DOHH2 (cell line): Measurements from ENCODE around the gene MAML1.
A peak's percentile ranks its signal among the peaks of the same experiment; 100 is the strongest.

Experiments
- H3F3A ChIP-seq: fragments of 200-600 bp; sonication (generic), shearing (Covaris generic); 2 replicates; pipeline ENCODE4 v1.6.0; 2016; ENCODE audit warnings: antibody characterized with exemption, mild to moderate bottlenecking; ENCODE audit not compliant: control insufficient read depth, insufficient read depth
- H3K27ac ChIP-seq: fragments of 200-600 bp; sonication (generic); 2 replicates; pipeline ENCODE4 v1.5.1; 2014; ENCODE audit warnings: low read depth, mild to moderate bottlenecking, low read length, moderate library complexity
- H3K27me3 ChIP-seq: fragments of 200-600 bp; sonication (generic); 2 replicates; pipeline ENCODE4 v1.6.1; 2014; ENCODE audit warnings: mild to moderate bottlenecking, low read length, mixed read lengths; ENCODE audit not compliant: control insufficient read depth
- H3K36me3 ChIP-seq: fragments of 200-600 bp; sonication (generic); 2 replicates; pipeline ENCODE4 v1.6.1; 2014; ENCODE audit warnings: mild to moderate bottlenecking, low read length, moderate library complexity, mixed read lengths; ENCODE audit not compliant: control insufficient read depth
- H3K4me1 ChIP-seq: fragments of 200-600 bp; sonication (generic); 2 replicates; pipeline ENCODE4 v1.6.1; 2014; ENCODE audit warnings: mild to moderate bottlenecking, low read length, mixed read lengths; ENCODE audit not compliant: control insufficient read depth
- H3K4me2 ChIP-seq: fragments of 200-600 bp; sonication (generic); 2 replicates; pipeline ENCODE4 v1.6.0; 2014; ENCODE audit warnings: mild to moderate bottlenecking, low read length, moderate library complexity
- H3K4me3 ChIP-seq: fragments of 200-600 bp; sonication (generic); 2 replicates; pipeline ENCODE4 v1.5.1; 2014; ENCODE audit warnings: mild to moderate bottlenecking, low read length, mixed read lengths
- H3K79me2 ChIP-seq: fragments of 200-600 bp; sonication (generic); 2 replicates; pipeline ENCODE4 v1.6.1; 2014; ENCODE audit warnings: mild to moderate bottlenecking, low read length, mixed read lengths; ENCODE audit not compliant: control insufficient read depth
- H3K9me2 ChIP-seq: fragments of 200-600 bp; sonication (generic); replicated peaks from 2 replicates; pipeline ENCODE4 v1.6.1; 2014; ENCODE audit warnings: mild to moderate bottlenecking, low read length, mixed read lengths; ENCODE audit not compliant: control insufficient read depth
- H3K9me3 ChIP-seq: fragments of 200-600 bp; sonication (generic); 2 replicates; pipeline ENCODE4 v1.6.1; 2014; ENCODE audit warnings: antibody characterized with exemption, low read length, mixed read lengths; ENCODE audit not compliant: control insufficient read depth, insufficient read depth
- H4K20me1 ChIP-seq: fragments of 200-600 bp; sonication (generic); 2 replicates; pipeline ENCODE4 v1.6.0; 2014; ENCODE audit warnings: low read depth, mild to moderate bottlenecking, antibody characterized with exemption, low read length, moderate library complexity; ENCODE audit not compliant: control insufficient read depth, insufficient read depth
- EZH2phosphoT487 ChIP-seq: fragments of 200-600 bp; sonication (generic); IDR thresholded peaks from 2 replicates; pipeline ENCODE4 v1.6.1; 2017; ENCODE audit warnings: borderline replicate concordance, mild to moderate bottlenecking, antibody characterized with exemption, low read length, moderate library complexity, mixed read lengths
- TF ChIP-seq, protein P1 (sequence below): fragments of 200-600 bp; sonication (generic); IDR thresholded peaks from one replicate; pipeline ENCODE4 v1.5.1; 2014; ENCODE audit warnings: antibody characterized with exemption, mild to moderate bottlenecking, low read depth, low read length; ENCODE audit not compliant: poor library complexity, severe bottlenecking

Gene MAML1

DNA sequence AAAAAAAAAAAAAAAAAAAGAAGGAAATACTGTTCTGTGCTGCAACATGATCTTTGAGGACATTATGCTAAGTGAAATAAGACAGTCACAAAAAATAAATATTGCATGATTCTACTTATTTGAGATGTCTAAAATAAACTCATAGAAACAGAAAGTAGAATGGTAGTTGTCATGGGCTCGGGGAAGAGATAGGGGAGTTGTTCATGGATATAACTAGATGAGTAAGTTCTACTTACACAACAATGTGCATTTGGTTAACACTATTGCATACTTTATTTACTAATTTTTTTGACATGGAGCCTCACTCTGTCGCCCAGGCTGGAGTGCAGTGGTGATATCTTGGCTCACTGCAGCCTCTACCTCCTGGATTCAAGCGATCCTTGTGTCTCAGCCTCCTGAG is 15.2 kb downstream of the MAML1 start:
- Histone ChIP-seq H3K4me2 (no peak overlapping the region), H3K4me3 (no peak overlapping the region), H3K27ac (no peak overlapping the region), H3K27me3 (no peaks in the 10 kb centered on the region), H3K36me3 (peaks cover 19% of the 10 kb centered on the region), H3K79me2 (peaks cover 96% of the 10 kb centered on the region), H3K9me2 (no peaks in the 10 kb centered on the region), H4K20me1 (no peaks in the 10 kb centered on the region), H3K4me1 (no peaks in the 10 kb centered on the region), H3K9me3 (no peaks in the 10 kb centered on the region), H3F3A (no peaks in the 10 kb centered on the region; the same call in 1 of the 2 replicates)
- no peak for TF ChIP-seq EZH2phosphoT487
- TF ChIP-seq, protein P1, sequence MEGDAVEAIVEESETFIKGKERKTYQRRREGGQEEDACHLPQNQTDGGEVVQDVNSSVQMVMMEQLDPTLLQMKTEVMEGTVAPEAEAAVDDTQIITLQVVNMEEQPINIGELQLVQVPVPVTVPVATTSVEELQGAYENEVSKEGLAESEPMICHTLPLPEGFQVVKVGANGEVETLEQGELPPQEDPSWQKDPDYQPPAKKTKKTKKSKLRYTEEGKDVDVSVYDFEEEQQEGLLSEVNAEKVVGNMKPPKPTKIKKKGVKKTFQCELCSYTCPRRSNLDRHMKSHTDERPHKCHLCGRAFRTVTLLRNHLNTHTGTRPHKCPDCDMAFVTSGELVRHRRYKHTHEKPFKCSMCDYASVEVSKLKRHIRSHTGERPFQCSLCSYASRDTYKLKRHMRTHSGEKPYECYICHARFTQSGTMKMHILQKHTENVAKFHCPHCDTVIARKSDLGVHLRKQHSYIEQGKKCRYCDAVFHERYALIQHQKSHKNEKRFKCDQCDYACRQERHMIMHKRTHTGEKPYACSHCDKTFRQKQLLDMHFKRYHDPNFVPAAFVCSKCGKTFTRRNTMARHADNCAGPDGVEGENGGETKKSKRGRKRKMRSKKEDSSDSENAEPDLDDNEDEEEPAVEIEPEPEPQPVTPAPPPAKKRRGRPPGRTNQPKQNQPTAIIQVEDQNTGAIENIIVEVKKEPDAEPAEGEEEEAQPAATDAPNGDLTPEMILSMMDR = no peak

DNA sequence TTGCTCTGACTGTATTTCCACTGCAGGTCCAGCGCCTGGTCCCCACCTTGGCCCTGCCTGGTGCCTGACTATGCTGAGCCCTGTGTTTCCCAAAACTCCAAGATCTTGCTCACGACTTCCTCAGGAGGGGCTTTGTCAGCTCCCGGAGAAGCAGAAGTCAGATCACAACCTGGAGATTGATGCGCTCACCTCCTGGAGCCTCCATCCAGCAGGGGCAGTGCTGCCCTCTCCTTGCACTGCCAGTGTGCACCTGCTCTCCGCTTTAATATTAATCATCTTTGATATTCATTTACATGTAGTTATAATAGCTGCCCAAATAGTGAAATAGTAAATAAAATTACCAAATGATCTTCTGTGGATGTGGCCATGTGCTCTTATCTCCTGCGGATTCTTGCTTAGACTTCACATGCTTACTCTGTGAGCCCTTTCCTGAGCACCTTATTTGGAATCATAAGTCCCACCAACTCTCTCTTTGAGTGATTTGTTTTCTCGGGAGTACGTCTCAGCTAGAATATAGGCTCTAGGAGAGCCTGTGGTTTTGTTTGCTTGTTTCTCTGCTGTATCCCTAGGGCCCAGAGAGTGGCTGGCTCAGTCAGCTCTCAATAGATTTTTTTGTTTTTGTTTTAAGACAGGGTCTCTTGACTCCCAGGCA is 17.4 kb downstream of the MAML1 start:
- Histone ChIP-seq H3K27me3 (no peaks in the 10 kb centered on the region), H3K4me3 (no peak overlapping the region), H3F3A (peaks cover under 1% of the 10 kb centered on the region; the same call in 1 of the 2 replicates), H3K27ac (no peak overlapping the region), H3K4me2 (no peak overlapping the region), H3K9me2 (no peaks in the 10 kb centered on the region), H3K4me1 (no peaks in the 10 kb centered on the region), H3K36me3 (peaks cover 19% of the 10 kb centered on the region), H3K9me3 (no peaks in the 10 kb centered on the region), H4K20me1 (peaks cover 4% of the 10 kb centered on the region; the same call in 1 of the 2 replicates), H3K79me2 (peaks cover 97% of the 10 kb centered on the region)
- TF ChIP-seq, protein P1 = peak; percentile 32
- no peak for TF ChIP-seq EZH2phosphoT487

DNA sequence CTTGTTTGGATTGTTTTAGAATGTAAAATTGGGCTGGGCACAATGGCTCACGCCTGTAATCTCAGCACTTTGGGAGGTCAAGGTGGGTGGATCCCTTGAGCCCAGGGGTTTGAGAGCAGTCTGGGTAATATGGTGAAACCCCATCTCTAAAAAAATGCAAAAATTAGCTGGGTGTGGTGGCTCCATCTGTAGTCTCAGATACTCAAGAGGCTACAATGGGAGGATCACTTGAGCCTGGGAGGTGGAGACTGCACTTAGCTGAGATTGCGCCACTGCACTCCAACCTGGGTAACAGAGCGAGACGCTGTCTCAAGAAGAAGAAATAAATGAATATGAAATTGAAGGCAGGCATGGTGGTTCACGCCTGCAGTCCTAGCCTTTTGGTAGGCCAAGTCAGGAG is 21.3 kb downstream of the MAML1 start:
- peaks cover 13% of the 10 kb centered on the region for H3K36me3 ChIP-seq
- no peak for TF ChIP-seq EZH2phosphoT487
- TF ChIP-seq, protein P1 = no peak
- H3K4me2 ChIP-seq = no peak overlapping the region
- H3K27ac ChIP-seq = no peak overlapping the region
- no peaks in the 10 kb centered on the region for H3K9me2 ChIP-seq
- no peaks in the 10 kb centered on the region for H3K27me3 ChIP-seq
- no peak overlapping the region for H3K4me3 ChIP-seq
- peaks cover 97% of the 10 kb centered on the region for H3K79me2 ChIP-seq
- no peaks in the 10 kb centered on the region for H3K9me3 ChIP-seq
- 0 out of 2 replicates have a peak, but pooled peaks cover 3% of the 10 kb centered on the region for H3F3A ChIP-seq
- H4K20me1 ChIP-seq = peaks cover 4% of the 10 kb centered on the region; the same call in 1 of the 2 replicates
- H3K4me1 ChIP-seq = no peaks in the 10 kb centered on the region
